Neuron (in vitro differentiated cells): Measurements from ENCODE around the gene FOXP4.

Source experiments
- H2AFZ ChIP-seq: one replicate; pipeline ENCODE4 v1.6.1; 2013; ENCODE audit warnings: low read depth, mild to moderate bottlenecking, inconsistent platforms, low read length, moderate library complexity
- H3K27me3 ChIP-seq: one replicate; pipeline ENCODE4 v1.6.1; 2013; ENCODE audit warnings: low read length; ENCODE audit not compliant: insufficient read depth
- H3K36me3 ChIP-seq: one replicate; pipeline ENCODE4 v1.6.1; 2013; ENCODE audit warnings: low read length; ENCODE audit not compliant: insufficient read depth
- H3K4me1 ChIP-seq: one replicate; pipeline ENCODE4 v1.6.1; 2013; ENCODE audit warnings: low read length; ENCODE audit not compliant: insufficient read depth
- H3K4me3 ChIP-seq: 2 replicates; pipeline ENCODE4 v1.5.1; 2013; ENCODE audit warnings: mild to moderate bottlenecking, low read length, moderate library complexity
- H3K9me3 ChIP-seq: one replicate; pipeline ENCODE4 v1.6.1; 2013; ENCODE audit warnings: low read length

FOXP4 gene

GRCh38 chr6:41546475-41546865 is 289 bp downstream of the FOXP4 start:
- H3K27me3 ChIP-seq, result no peaks in the 10 kb centered on the region
- no peak overlapping the region for H2AFZ ChIP-seq
- peak overlapping the region; percentile 99 for H3K4me3 ChIP-seq
- peaks cover 48% of the 10 kb centered on the region for H3K4me1 ChIP-seq
- H3K9me3 ChIP-seq, result no peaks in the 10 kb centered on the region
- H3K36me3 ChIP-seq, result peaks cover 25% of the 10 kb centered on the region

DNA sequence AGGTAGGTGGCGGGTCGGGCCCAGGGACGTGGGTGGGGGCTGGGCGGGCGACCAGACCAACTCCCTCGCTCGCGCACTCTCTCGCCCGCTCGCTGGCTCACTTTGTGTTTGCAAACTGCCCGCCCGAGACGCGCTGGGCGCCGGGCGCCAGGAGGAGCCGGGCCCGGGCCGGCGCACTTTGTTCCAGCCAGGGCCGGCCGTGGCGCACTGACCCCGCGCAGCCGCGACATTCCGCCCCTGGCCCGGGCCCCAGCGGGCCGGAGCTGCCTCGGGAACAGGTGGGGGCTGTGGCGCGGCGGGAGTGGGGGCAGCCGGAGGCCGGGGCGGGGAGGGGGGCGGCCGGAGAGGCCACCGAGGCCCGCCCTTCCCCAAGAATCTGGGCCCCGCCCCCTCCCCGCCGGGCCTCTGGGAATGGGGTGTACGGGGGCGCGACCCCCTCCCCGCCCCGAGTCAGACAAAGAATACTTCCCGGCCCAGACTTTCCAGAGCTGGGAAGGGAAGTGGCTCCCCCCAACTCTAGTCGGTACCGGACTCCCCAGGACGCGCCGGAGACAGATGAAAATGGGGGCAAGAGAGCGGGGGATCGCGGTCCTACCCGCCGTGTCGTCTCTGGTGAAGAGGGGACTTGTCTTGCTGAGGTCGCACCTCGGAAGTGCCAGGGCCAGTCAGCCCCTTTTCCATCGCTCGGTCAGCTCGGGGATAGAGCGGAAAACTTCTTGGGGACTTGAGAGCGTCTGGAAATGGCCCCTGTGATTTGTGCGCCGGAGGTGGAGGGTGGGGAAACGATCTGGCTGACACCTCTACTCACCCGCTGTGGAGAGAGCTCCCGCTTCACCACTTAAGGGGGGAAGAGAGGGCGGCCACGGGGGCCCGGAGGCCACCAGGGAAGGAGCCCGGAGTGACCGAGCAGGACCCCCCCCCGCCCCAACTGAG is 951 bp downstream of the FOXP4 start:
- Histone ChIP-seq H3K27me3 (no peaks in the 10 kb centered on the region), H3K4me1 (peaks cover 48% of the 10 kb centered on the region)

GRCh38 chr6:41547799-41548097 is 1.6 kb downstream of the FOXP4 start:
- H3K9me3 ChIP-seq, result no peaks in the 10 kb centered on the region
- no peaks in the 10 kb centered on the region for H3K27me3 ChIP-seq
- no peak overlapping the region for H2AFZ ChIP-seq
- H3K36me3 ChIP-seq, result peaks cover 38% of the 10 kb centered on the region
- peaks cover 48% of the 10 kb centered on the region for H3K4me1 ChIP-seq
- H3K4me3 ChIP-seq, result peak overlapping the region; percentile 99

More for the DNA sequence above, 951 bp downstream of the FOXP4 start:
- no peaks in the 10 kb centered on the region for H3K9me3 ChIP-seq
- peak overlapping the region; percentile 99 for H3K4me3 ChIP-seq
- no peak overlapping the region for H2AFZ ChIP-seq
- peaks cover 32% of the 10 kb centered on the region for H3K36me3 ChIP-seq

GRCh38 chr6:41548098-41548840 is 2.1 kb downstream of the FOXP4 start:
- peaks cover 40% of the 10 kb centered on the region for H3K36me3 ChIP-seq
- H3K4me1 ChIP-seq, result peaks cover 48% of the 10 kb centered on the region
- H3K4me3 ChIP-seq, result peak overlapping the region; percentile 99
- H3K27me3 ChIP-seq, result no peaks in the 10 kb centered on the region
- H2AFZ ChIP-seq, result no peak overlapping the region
- H3K9me3 ChIP-seq, result no peaks in the 10 kb centered on the region

DNA sequence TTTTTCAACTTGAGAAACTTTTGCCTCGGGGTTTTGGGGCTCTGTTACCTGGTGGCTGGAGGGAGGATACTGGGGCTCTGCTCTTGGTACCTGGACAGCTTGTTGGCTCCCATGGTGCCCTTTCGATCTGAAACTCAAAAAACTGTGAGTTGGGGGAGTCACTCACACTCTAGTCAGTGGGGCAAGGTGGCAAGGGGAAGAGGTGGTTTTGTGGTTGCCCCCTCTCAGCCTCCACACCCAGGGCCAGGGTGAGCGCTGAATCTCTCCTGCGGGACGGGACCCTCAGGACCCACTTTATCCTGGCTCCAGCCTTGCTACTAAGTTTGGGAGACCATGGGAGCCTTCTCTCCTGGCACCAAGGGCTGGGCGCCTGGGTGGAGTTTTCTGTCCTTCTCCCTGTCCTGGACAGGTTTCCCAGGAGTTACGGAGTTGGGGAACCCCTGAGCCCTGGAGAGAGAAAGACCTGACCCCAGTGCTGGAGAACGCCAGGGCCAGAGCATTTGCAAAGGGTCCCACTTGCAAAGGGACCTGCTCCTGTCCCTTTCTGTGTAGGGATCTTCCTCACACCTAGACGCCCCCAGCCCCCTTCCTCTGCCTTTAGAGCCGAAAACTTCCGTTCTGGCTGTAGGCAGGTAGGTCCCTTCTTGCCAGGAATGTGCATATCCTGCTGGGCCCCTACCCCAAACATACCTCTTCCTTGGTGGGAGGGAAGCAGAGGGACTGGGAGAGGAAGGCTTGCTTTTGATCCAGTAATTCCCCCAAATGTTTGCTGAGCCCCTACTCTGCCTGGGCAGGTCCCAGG is 2.9 kb downstream of the FOXP4 start:
- Histone ChIP-seq H3K4me1 (peaks cover 48% of the 10 kb centered on the region), H3K36me3 (peaks cover 43% of the 10 kb centered on the region), H3K4me3 (peak overlapping the region; percentile 99), H3K27me3 (no peaks in the 10 kb centered on the region), H2AFZ (no peak overlapping the region), H3K9me3 (no peaks in the 10 kb centered on the region)

DNA sequence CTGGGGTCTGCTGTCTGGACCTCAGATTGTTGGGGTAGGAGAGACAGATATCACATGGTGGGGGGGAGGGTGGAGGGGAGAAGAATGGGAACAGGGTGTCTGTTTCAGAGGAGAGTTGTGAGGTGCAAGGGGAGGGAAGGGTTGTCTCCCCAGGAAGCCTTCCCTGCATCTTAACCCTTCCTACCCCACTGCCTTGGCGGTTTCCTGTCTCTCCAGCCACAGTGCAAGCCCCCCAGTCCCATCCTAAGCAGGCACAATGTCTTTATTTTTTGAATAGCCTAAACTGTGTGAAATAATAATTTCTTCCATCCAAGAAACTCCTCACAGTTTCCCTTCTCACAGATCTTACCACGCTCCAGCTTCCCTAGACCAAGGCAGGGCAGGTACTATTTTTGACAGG is 3.5 kb downstream of the FOXP4 start:
- H3K4me1 ChIP-seq, result peaks cover 42% of the 10 kb centered on the region
- H3K36me3 ChIP-seq, result peaks cover 43% of the 10 kb centered on the region
- no peak overlapping the region for H3K4me3 ChIP-seq
- no peaks in the 10 kb centered on the region for H3K9me3 ChIP-seq
- no peak overlapping the region for H2AFZ ChIP-seq
- H3K27me3 ChIP-seq, result no peaks in the 10 kb centered on the region

- no peak overlapping the region for H3K4me3 ChIP-seq
- H2AFZ ChIP-seq, result no peak overlapping the region
- H3K9me3 ChIP-seq, result no peaks in the 10 kb centered on the region
- H3K36me3 ChIP-seq, result peaks cover 51% of the 10 kb centered on the region
- no peaks in the 10 kb centered on the region for H3K27me3 ChIP-seq
- peaks cover 35% of the 10 kb centered on the region for H3K4me1 ChIP-seq
Measured at GRCh38 chr6:41551086-41551700, 5.0 kb downstream of the FOXP4 start.

- H3K9me3 ChIP-seq, result no peaks in the 10 kb centered on the region
- H2AFZ ChIP-seq, result no peak overlapping the region
- H3K4me3 ChIP-seq, result no peak overlapping the region
- H3K27me3 ChIP-seq, result no peaks in the 10 kb centered on the region
- H3K4me1 ChIP-seq, result peaks cover 35% of the 10 kb centered on the region
- H3K36me3 ChIP-seq, result peaks cover 51% of the 10 kb centered on the region
Measured at GRCh38 chr6:41551857-41552256, 5.7 kb downstream of the FOXP4 start.

- Histone ChIP-seq H3K36me3 (peaks cover 51% of the 10 kb centered on the region), H2AFZ (no peak overlapping the region), H3K4me3 (no peak overlapping the region), H3K4me1 (peaks cover 33% of the 10 kb centered on the region), H3K27me3 (no peaks in the 10 kb centered on the region), H3K9me3 (no peaks in the 10 kb centered on the region)
Measured at GRCh38 chr6:41552723-41553122, 6.5 kb downstream of the FOXP4 start.

GRCh38 chr6:41553405-41553999 is 7.3 kb downstream of the FOXP4 start:
- Histone ChIP-seq H3K4me3 (no peak overlapping the region), H3K27me3 (no peaks in the 10 kb centered on the region), H3K4me1 (peaks cover 27% of the 10 kb centered on the region), H2AFZ (no peak overlapping the region), H3K9me3 (no peaks in the 10 kb centered on the region), H3K36me3 (peaks cover 54% of the 10 kb centered on the region)

GRCh38 chr6:41555326-41556300 is 9.4 kb downstream of the FOXP4 start:
- Histone ChIP-seq H3K4me3 (no peak overlapping the region), H3K9me3 (no peaks in the 10 kb centered on the region), H2AFZ (no peak overlapping the region), H3K27me3 (no peaks in the 10 kb centered on the region), H3K36me3 (peaks cover 40% of the 10 kb centered on the region), H3K4me1 (peaks cover 11% of the 10 kb centered on the region)
